SK-N-SH (cell line): ENCODE results near the gene IL17A. TPM values are rescaled to one million over a fixed set of nuclear protein-coding genes. Genes with fewer than 3 reads are reported as not detected.

Experiments
- CTCF ChIA-PET: fragments of 300-600, 350-600 bp; formaldehyde crosslinking; extraction: SDS; loops from one replicate; lab custom pipeline; 2021; lab: Yijun Ruan, JAX
- POLR2A ChIA-PET: fragments of 350-600 bp; sonication (Branson Sonifier 250); formaldehyde crosslinking; extraction: SDS; loops from one replicate; lab custom pipeline; 2020; ENCODE audit warnings: antibody characterized with exemption, inconsistent platforms; lab: Yijun Ruan, JAX
- DNase-seq: peaks from one replicate; pipeline ENCODE4 v3.0.0; 2012
- H2AFZ ChIP-seq: fragments of 200-600 bp; sonication (generic); 2 replicates; pipeline ENCODE4 v1.8.1; 2016; ENCODE audit warnings: antibody characterized with exemption, mild to moderate bottlenecking, low read depth
- H3F3A ChIP-seq: fragments of 200-600 bp; sonication (generic); replicated peaks from 2 replicates; pipeline ENCODE3; 2016; ENCODE audit warnings: antibody characterized with exemption, mild to moderate bottlenecking; ENCODE audit not compliant: insufficient read depth
- H3K27ac ChIP-seq, 2 experiments: fragments of 200-500 bp in 1 of 2; fragments of 200-600 bp in 1 of 2; sonication (Bioruptor generic) in 1 of 2; sonication (generic), shearing (Covaris generic) in 1 of 2; 2 replicates each; pipeline versions ENCODE4 v1.5.1 to v1.6.1; 2014 to 2016; ENCODE audit warnings: low read depth in 2 of 2, inconsistent platforms in 1 of 2, low read length in 1 of 2, mild to moderate bottlenecking in 1 of 2, mixed read lengths in 1 of 2
- H3K27me3 ChIP-seq: fragments of 200-600 bp; sonication (generic), shearing (Covaris generic); 2 replicates; pipeline ENCODE4 v1.6.1; 2016; ENCODE audit warnings: mixed run types; ENCODE audit not compliant: insufficient read depth
- H3K36me3 ChIP-seq, 2 experiments: fragments of 200-500 bp in 1 of 2; fragments of 200-600 bp in 1 of 2; sonication (Bioruptor generic) in 1 of 2; sonication (generic) in 1 of 2; replicated peaks in 1 of 2; 2 replicates each; pipeline versions ENCODE3 to v1.5.1; 2014 to 2016; ENCODE audit warnings: low read length in 1 of 2, mild to moderate bottlenecking in 1 of 2; ENCODE audit not compliant: insufficient read depth in 2 of 2, control insufficient read depth in 1 of 2
- H3K4me1 ChIP-seq, 2 experiments: fragments of 200-500 bp in 1 of 2; fragments of 200-600 bp in 1 of 2; sonication (Bioruptor generic) in 1 of 2; sonication (generic), shearing (Covaris generic) in 1 of 2; 2 replicates each; pipeline versions ENCODE4 v1.5.1 to v1.6.1; 2014 to 2016; ENCODE audit warnings: low read depth in 1 of 2, low read length in 1 of 2, mixed run types in 1 of 2; ENCODE audit not compliant: insufficient read depth in 2 of 2, control insufficient read depth in 1 of 2
- H3K4me2 ChIP-seq: fragments of 200-600 bp; sonication (generic), shearing (Covaris generic); 2 replicates; pipeline ENCODE4 v1.6.1; 2017; ENCODE audit warnings: mixed run types
- H3K4me3 ChIP-seq, 2 experiments: fragments of 200-500 bp in 1 of 2; fragments of 200-600 bp in 1 of 2; sonication (Bioruptor generic) in 1 of 2; sonication (generic), shearing (Covaris generic) in 1 of 2; 2 replicates each; pipeline versions ENCODE4 v1.5.1 to v1.8.1; 2014 to 2016; ENCODE audit warnings: low read depth in 2 of 2, inconsistent platforms in 1 of 2, low read length in 1 of 2, mild to moderate bottlenecking in 1 of 2, mixed read lengths in 1 of 2, moderate library complexity in 1 of 2
- H3K79me2 ChIP-seq: fragments of 200-600 bp; sonication (generic); 2 replicates; pipeline ENCODE4 v1.8.1; 2017; ENCODE audit warnings: mild to moderate bottlenecking; ENCODE audit not compliant: insufficient read depth
- H3K9ac ChIP-seq: fragments of 200-600 bp; sonication (generic); 2 replicates; pipeline ENCODE4 v1.6.1; 2017; ENCODE audit warnings: mixed run types
- H3K9me2 ChIP-seq: fragments of 200-600 bp; sonication (generic); 2 replicates; pipeline ENCODE4 v1.6.1; 2017; ENCODE audit warnings: mixed run types
- H3K9me3 ChIP-seq: fragments of 200-600 bp; sonication (generic); 2 replicates; pipeline ENCODE4 v1.6.1; 2017; ENCODE audit warnings: mixed run types, mild to moderate bottlenecking, moderate library complexity
- H4K20me1 ChIP-seq: fragments of 200-600 bp; sonication (generic); 2 replicates; pipeline ENCODE4 v1.6.1; 2017; ENCODE audit warnings: mild to moderate bottlenecking, mixed run types; ENCODE audit not compliant: insufficient read depth
- CHD2 ChIP-seq: fragments of 150-350 bp; IDR thresholded peaks from 2 replicates; pipeline ENCODE4 v1.6.1; 2018; ENCODE audit warnings: low read length; ENCODE audit not compliant: partially characterized antibody
- ELF1 ChIP-seq: IDR thresholded peaks from 2 replicates; pipeline ENCODE4 v1.4.0; 2012
- EP300 ChIP-seq, 2 experiments: IDR thresholded peaks; 2 replicates each; pipeline versions ENCODE4 v1.4.0 to v1.6.1; 2012; ENCODE audit warnings: borderline replicate concordance in 1 of 2, low read depth in 1 of 2, low read length in 1 of 2
- FOSL2 ChIP-seq: IDR thresholded peaks from 2 replicates; pipeline ENCODE4 v1.4.0; 2012; ENCODE audit warnings: low read depth, mild to moderate bottlenecking, moderate library complexity, borderline replicate concordance
- FOXJ3 ChIP-seq: sonication (generic); formaldehyde crosslinking; IDR thresholded peaks from 2 replicates; pipeline ENCODE4 v1.5.1; 2020; ENCODE audit warnings: mild to moderate bottlenecking, missing genetic modification reagents
- FOXM1 ChIP-seq: IDR thresholded peaks from 2 replicates; pipeline ENCODE4 v1.4.0; 2012; ENCODE audit warnings: low read depth, mild to moderate bottlenecking
- GABPA ChIP-seq: IDR thresholded peaks from 2 replicates; pipeline ENCODE4 v1.4.0; 2012; ENCODE audit warnings: low read depth, mild to moderate bottlenecking
- GATA2 ChIP-seq: sonication (generic); formaldehyde crosslinking; IDR thresholded peaks from 2 replicates; pipeline ENCODE4 v1.5.0; 2020; ENCODE audit warnings: mild to moderate bottlenecking, missing genetic modification reagents
- IRF3 ChIP-seq: fragments of 150-350 bp; IDR thresholded peaks from 2 replicates; pipeline ENCODE4 v1.6.1; 2016; ENCODE audit warnings: mild to moderate bottlenecking, low read depth, low read length
- JUND ChIP-seq: IDR thresholded peaks from 2 replicates; pipeline ENCODE4 v1.4.0; 2012
- NFIC ChIP-seq: IDR thresholded peaks from 2 replicates; pipeline ENCODE4 v1.4.0; 2012; ENCODE audit warnings: borderline replicate concordance
- NRF1 ChIP-seq: IDR thresholded peaks from 2 replicates; pipeline ENCODE4 v1.6.1; 2012; ENCODE audit warnings: low read depth, mild to moderate bottlenecking, low read length
- RCOR1 ChIP-seq: fragments of 150-350 bp; IDR thresholded peaks from 2 replicates; pipeline ENCODE4 v1.6.1; 2017; ENCODE audit warnings: antibody characterized with exemption, low read length
- REST ChIP-seq: IDR thresholded peaks from 2 replicates; pipeline ENCODE4 v1.6.1; 2012; ENCODE audit warnings: mild to moderate bottlenecking, low read depth, low read length, moderate library complexity
- SIN3A ChIP-seq: IDR thresholded peaks from 2 replicates; pipeline ENCODE4 v1.6.1; 2012; ENCODE audit warnings: low read depth, mild to moderate bottlenecking, low read length, moderate library complexity, borderline replicate concordance
- SMC3 ChIP-seq: IDR thresholded peaks from 2 replicates; pipeline ENCODE4 v1.6.1; 2012; ENCODE audit warnings: low read depth, low read length, improper control_type of control experiment
- TEAD4 ChIP-seq: IDR thresholded peaks from 2 replicates; pipeline ENCODE4 v1.4.0; 2012; ENCODE audit warnings: mild to moderate bottlenecking, borderline replicate concordance; ENCODE audit not compliant: insufficient read depth
- USF1 ChIP-seq: IDR thresholded peaks from 2 replicates; pipeline ENCODE4 v1.4.0; 2012; ENCODE audit warnings: low read depth, borderline replicate concordance
- YY1 ChIP-seq: IDR thresholded peaks from 2 replicates; pipeline ENCODE4 v1.4.0; 2012; ENCODE audit warnings: low read depth, mild to moderate bottlenecking
- ZBTB33 ChIP-seq: IDR thresholded peaks from 2 replicates; pipeline ENCODE4 v1.4.0; 2012; ENCODE audit warnings: low read depth, borderline replicate concordance
- WGBS: methylation state at CpG from one replicate; pipeline ENCODE4 v1.1.6; 2017; ENCODE audit warnings: low lambda C conversion rate; 5-methylcytosine and 5-hydroxymethylcytosine counted together
- polyA plus RNA-seq, 3 experiments: library from polyadenylated mRNA; depleted of rRNA; stranded (reverse); fragments of >200 nt; gene quantifications; 2 replicates each; pipeline ENCODE4 v1.2.3, GENCODE V29; 2012

Gene IL17A
- polyA plus RNA-seq, 1 of the 3 experiments (the other 2 are of a cell fraction), result not detected

- H3F3A ChIP-seq, result no peaks in the 10 kb centered on the region
- no peaks in the 10 kb centered on the region for H3K9me2 ChIP-seq
- H3K79me2 ChIP-seq, result no peaks in the 10 kb centered on the region
- H3K4me2 ChIP-seq, result no peak overlapping the region
- no peak for DNase-seq
- no peak overlapping the region for H3K27ac ChIP-seq
- 27% methylated on average over 2 of the region's 2 CpGs for WGBS
- CTCF ChIA-PET, result no interaction called here
- no peak overlapping the region for H3K4me3 ChIP-seq
- H3K9me3 ChIP-seq, result no peaks in the 10 kb centered on the region
- H3K9ac ChIP-seq, result no peak overlapping the region
- no peaks in the 10 kb centered on the region for H3K4me1 ChIP-seq
- POLR2A ChIA-PET, result no interaction called here
- no peaks in the 10 kb centered on the region for H4K20me1 ChIP-seq
- no peaks in the 10 kb centered on the region for H3K36me3 ChIP-seq
- no peak overlapping the region for H2AFZ ChIP-seq
- no peaks in the 10 kb centered on the region for H3K27me3 ChIP-seq
- TF ChIP-seq ELF1 (no peak), TEAD4 (no peak), GATA2 (CRISPR knock-in tag) (no peak), FOSL2 (no peak), FOXJ3 (no peak), JUND (no peak), RCOR1 (no peak), YY1 (no peak), GABPA (no peak), NRF1 (no peak), NFIC (no peak), REST (no peak), FOXM1 (no peak), USF1 (no peak), IRF3 (no peak), SIN3A (no peak), ZBTB33 (no peak), SMC3 (no peak), EP300 (IDR thresholded peaks at IDR 0.05; ENCODE audit: borderline replicate concordance in 1 of 2, low read depth in 1 of 2, low read length in 1 of 2) (no peak), CHD2 (no peak)
Observed at GRCh38 chr6:52213127-52213526, 27.0 kb downstream of the IL17A start.
